Lower leg skin (tissue), 4 donors: Measurements from ENCODE around the gene EHD1. TPM values are rescaled to one million over a fixed set of nuclear protein-coding genes. Genes with fewer than 3 reads are reported as not detected.
"Not testable (repeated sequence)": the region's sequence is repeated elsewhere in the genome, so short reads cannot be mapped to it uniquely, and the experiment has no call there.

Experiments used
- DNase-seq, 2 donors: peaks; one replicate each; pipeline ENCODE4 v3.0.0-alpha.2; 2019; ENCODE audit warnings: low spot score in 2 of 2
- H3K4me3 ChIP-seq: fragments of 200-600 bp; sonication (generic); 2 replicates; pipeline ENCODE4 v1.5.1; 2017; ENCODE audit warnings: mild to moderate bottlenecking, low read depth; ENCODE audit not compliant: poor library complexity, severe bottlenecking
- POLR2A ChIP-seq, 2 donors: fragments of 450-650 bp; IDR thresholded peaks; one replicate each; pipeline ENCODE4 v1.6.1; 2016 to 2017; ENCODE audit warnings: antibody characterized with exemption in 2 of 2, mild to moderate bottlenecking in 1 of 2, moderate library complexity in 1 of 2
- WGBS, 2 donors: methylation state at CpG; one replicate each; pipeline ENCODE4 v1.1.5; 2018; 5-methylcytosine and 5-hydroxymethylcytosine counted together
- intact Hi-C: fragments of 100-400 bp; cut with DNase I; formaldehyde crosslinking; loops from one replicate; pipeline ENCODE4 v1.15.0; 2023; ENCODE audit warnings: low total_unique reads
- total RNA-seq, 4 donors: library from RNA; depleted of rRNA; stranded (reverse); fragments of >200 nt; gene quantifications; one replicate each; pipeline ENCODE4 v1.1.0, GENCODE V29; 2016
- TF ChIP-seq, protein P1 (sequence below), 3 donors: fragments of 450-650 bp; IDR thresholded peaks; one replicate each; pipeline ENCODE4 v1.5.1; 2016; ENCODE audit warnings: antibody characterized with exemption in 3 of 3, mild to moderate bottlenecking in 3 of 3, moderate library complexity in 2 of 3

Gene EHD1
- total RNA-seq, 4 donors from 2014 or later = 81.0 to 98.9 (median 90.5) TPM

DNA sequence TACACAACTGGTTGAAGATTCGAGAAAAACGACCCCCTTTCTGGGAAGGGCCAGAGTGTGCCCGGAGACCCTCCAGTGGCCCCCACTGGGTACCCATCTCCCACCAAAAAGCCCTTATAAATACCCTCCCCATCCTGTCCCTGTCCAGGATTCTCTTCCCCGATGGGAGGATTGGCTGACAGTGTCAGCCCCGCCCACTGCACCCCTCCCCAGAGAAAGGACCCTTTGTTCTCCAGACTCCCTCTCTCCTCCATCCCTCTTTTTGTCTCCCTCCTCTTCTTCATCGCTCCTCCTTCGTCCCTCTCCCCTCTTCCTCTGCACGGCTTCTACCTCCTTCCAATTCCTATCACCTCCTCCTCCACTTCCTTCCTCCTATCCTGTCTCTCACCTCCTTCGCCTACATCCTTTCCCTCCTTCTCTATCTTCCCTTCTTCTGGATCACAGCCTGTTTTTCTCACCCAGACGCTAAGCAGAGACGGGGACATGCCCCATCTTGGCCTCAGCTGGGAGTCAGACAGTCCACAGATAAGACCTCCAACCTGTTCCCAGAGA, 54.8 kb downstream of the EHD1 start:
- H3K4me3 ChIP-seq = no peak overlapping the region
- DNase-seq = no peak
- intact Hi-C loops = loop anchor here (2.0 kb wide), 1 partner anchor 77 kb away; no protein-coding TSS in a partner anchor
- 66 to 70% methylated on average over 11 of the region's 11 CpGs for WGBS, 2 donors
- TF ChIP-seq, protein P1, sequence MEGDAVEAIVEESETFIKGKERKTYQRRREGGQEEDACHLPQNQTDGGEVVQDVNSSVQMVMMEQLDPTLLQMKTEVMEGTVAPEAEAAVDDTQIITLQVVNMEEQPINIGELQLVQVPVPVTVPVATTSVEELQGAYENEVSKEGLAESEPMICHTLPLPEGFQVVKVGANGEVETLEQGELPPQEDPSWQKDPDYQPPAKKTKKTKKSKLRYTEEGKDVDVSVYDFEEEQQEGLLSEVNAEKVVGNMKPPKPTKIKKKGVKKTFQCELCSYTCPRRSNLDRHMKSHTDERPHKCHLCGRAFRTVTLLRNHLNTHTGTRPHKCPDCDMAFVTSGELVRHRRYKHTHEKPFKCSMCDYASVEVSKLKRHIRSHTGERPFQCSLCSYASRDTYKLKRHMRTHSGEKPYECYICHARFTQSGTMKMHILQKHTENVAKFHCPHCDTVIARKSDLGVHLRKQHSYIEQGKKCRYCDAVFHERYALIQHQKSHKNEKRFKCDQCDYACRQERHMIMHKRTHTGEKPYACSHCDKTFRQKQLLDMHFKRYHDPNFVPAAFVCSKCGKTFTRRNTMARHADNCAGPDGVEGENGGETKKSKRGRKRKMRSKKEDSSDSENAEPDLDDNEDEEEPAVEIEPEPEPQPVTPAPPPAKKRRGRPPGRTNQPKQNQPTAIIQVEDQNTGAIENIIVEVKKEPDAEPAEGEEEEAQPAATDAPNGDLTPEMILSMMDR (IDR thresholded peaks at IDR 0.05) = no peak
- TF ChIP-seq POLR2A (IDR thresholded peaks at IDR 0.05) = no peak

DNA sequence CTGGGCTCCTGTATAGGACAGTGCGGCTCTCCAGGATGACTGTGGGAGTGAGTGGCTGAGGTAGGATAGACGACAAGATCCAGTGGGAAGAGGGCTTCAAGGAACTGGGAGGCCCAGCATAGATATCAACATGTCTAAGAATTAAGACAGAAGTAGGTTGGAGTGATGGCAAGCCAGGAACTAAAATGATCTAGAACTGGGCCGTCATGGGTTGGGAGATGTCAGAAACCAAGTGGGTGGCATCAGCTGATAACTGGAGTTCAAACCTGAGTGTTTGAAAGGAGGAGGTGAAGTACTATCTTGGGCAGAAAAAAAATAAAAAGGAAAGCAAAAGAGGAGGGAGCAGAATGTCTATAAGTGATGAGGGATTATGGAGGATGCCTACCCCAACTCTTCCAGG, 60.9 kb downstream of the EHD1 start:
- H3K4me3 ChIP-seq = no peak overlapping the region
- WGBS, 2 donors = 74 to 85% methylated on average over 3 of the region's 3 CpGs
- TF ChIP-seq, protein P1 (IDR thresholded peaks at IDR 0.05) = no peak
- TF ChIP-seq POLR2A (IDR thresholded peaks at IDR 0.05) = no peak
- DNase-seq = no peak
- intact Hi-C loops = no loop called here

DNA sequence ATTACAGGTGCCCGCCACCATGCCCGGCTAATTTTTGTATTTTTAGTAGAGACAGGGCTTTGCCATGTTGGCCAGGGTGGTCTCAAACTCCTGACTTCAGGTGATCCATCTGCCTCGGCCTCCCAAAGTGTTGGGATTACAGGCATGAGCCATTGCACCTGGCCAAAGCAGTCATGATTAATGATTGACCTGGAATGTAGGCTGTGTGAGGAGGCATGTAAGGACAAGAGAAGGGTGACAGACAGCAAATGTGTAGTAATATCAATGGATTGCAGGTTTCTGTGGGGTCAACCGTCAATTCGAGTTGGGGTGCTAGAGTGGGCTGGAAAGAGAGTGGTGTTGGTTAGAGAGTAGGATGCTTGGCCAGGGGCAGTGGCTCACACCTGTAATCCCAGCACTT, 63.0 kb downstream of the EHD1 start:
- DNase-seq, intact Hi-C loops, H3K4me3 ChIP-seq: not testable (repeated sequence)
- 80 to 81% methylated on average over 5 of the region's 5 CpGs for WGBS, 2 donors

DNA sequence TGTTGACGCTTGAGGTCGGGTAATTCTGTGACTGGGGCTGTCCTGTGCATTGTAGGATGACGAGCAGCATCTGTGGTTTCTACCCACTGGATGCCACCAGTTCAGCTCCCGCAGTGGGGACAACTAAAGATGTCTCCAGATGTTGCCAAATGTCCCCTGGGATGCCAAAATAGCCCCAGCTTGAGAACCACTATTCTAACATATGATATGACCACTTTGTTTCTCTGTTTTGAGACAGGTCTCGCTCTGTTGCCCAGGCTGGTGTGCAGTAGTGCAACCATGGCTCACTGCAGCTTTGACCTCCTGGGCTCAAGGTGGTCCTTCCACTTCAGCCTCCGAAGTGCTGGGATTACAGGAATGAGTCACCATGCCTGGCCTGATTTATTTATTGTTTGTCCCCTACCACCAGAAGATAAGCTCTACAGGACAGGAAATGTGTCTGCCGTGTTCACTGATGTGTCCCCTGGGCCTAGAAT, 63.7 kb downstream of the EHD1 start:
- H3K4me3 ChIP-seq = no peak overlapping the region
- no peak for TF ChIP-seq POLR2A (IDR thresholded peaks at IDR 0.05)
- TF ChIP-seq, protein P1 (IDR thresholded peaks at IDR 0.05) = no peak
- intact Hi-C loops = no loop called here
- no peak for DNase-seq
- 71 to 75% methylated on average over 7 of the region's 7 CpGs for WGBS, 2 donors

DNA sequence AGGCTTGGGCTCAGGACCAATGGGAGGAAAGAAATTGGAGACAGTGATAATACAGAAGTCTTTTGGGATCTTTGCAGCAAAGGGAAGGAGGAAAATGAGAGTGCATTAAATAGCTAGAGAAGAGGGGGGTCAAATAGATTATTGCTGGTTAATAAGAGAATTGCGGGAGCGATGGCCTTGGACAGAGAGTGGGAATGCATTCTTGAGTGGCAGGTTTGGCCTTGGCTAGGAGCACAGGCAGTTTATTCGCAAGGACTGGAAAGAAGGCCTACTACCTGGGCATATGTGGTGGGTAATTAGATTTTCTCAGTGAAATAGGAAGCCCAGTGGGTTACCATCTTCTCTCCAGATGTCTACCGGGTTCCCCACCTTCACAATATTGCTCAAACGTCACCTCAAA, 64.6 kb downstream of the EHD1 start:
- H3K4me3 ChIP-seq = no peak overlapping the region
- TF ChIP-seq, protein P1 (IDR thresholded peaks at IDR 0.05) = no peak
- TF ChIP-seq POLR2A (IDR thresholded peaks at IDR 0.05) = no peak
- WGBS, 2 donors = 83 to 89% methylated on average over 5 of the region's 5 CpGs
- no peak for DNase-seq
- intact Hi-C loops = no loop called here

DNA sequence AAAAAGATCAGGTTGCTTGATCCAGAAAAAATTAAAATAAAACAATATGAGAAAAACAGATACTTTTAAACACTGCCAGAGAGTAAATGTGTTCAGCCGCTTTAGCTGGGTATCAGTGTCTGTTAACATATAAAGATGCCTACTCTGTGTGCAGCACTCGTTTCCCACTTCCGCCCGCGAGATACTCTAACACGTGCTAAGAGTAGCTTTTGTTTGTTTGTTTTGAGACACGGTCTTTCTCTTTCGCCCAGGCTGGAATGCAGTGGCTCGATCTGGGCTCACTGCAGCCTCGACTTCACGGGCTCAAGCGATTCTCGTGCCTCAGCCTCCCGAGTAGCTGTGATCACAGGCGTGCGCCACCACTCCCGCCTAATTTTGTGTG, 67.5 kb downstream of the EHD1 start:
- H3K4me3 ChIP-seq = no peak overlapping the region
- no peak for DNase-seq
- intact Hi-C loops = no loop called here
- TF ChIP-seq, protein P1 (IDR thresholded peaks at IDR 0.05) = no peak
- TF ChIP-seq POLR2A (IDR thresholded peaks at IDR 0.05) = no peak
- 50 to 60% methylated on average over 17 of the region's 17 CpGs for whole genome bisulfite sequencing, 2 donors
